WERI-Rb-1 (cell line): ENCODE measurements around the gene SMPD4.
"Not testable (repeated sequence)": the region's sequence is repeated elsewhere in the genome, so short reads cannot be mapped to it uniquely, and the experiment has no call there.

ENCODE experiments used
- DNase-seq: peaks from one replicate; pipeline ENCODE4 v3.0.0-alpha.2; 2020
- H3K27ac ChIP-seq: fragments of 250-450 bp; sonication (Bioruptor Pico); 2 replicates; pipeline ENCODE4 v1.5.1; 2020; ENCODE audit warnings: mild to moderate bottlenecking, moderate library complexity
- H3K27me3 ChIP-seq: fragments of 250-450 bp; sonication (Bioruptor Pico); 2 replicates; pipeline ENCODE4 v1.5.1; 2021; ENCODE audit warnings: mild to moderate bottlenecking, low read depth, moderate library complexity; ENCODE audit not compliant: insufficient read depth, severe bottlenecking
- H3K36me3 ChIP-seq: fragments of 250-450 bp; sonication (Bioruptor Pico); 2 replicates; pipeline ENCODE4 v1.5.1; 2020; ENCODE audit warnings: mild to moderate bottlenecking, moderate library complexity
- H3K4me3 ChIP-seq: 2 replicates; pipeline ENCODE4 v1.5.1; 2011; ENCODE audit warnings: low read depth, mild to moderate bottlenecking, control low read depth, low read length
- H3K9me3 ChIP-seq: fragments of 250-450 bp; sonication (Bioruptor Pico); 2 replicates; pipeline ENCODE4 v1.5.1; 2021; ENCODE audit warnings: mild to moderate bottlenecking, moderate library complexity; ENCODE audit not compliant: severe bottlenecking
- CTCF ChIP-seq: IDR thresholded peaks from 2 replicates; pipeline ENCODE4 v1.5.1; 2011; ENCODE audit warnings: low read depth, mild to moderate bottlenecking, control low read depth, inconsistent platforms, low read length

SMPD4 gene

GRCh38 chr2:130198343-130198742, 16.9 kb upstream of the SMPD4 start, which contains the start of gene TUBA3E:
Gene TUBA3E (minus strand): TSS chr2:130198439. CDS start chr2:130198360, 79 bp downstream.
- H3K27me3 ChIP-seq = no peaks in the 10 kb centered on the region
- H3K4me3 ChIP-seq = no peak within 1 kb of the TSS
- H3K36me3 ChIP-seq = no peaks in the 10 kb centered on the region
- DNase-seq = no peak
- H3K27ac ChIP-seq = no peak within 1 kb of the TSS
- H3K9me3 ChIP-seq = no peaks in the 10 kb centered on the region
- TF ChIP-seq CTCF = no peak

GRCh38 chr2:130196052-130196451, 14.7 kb upstream of the SMPD4 start:
- not testable (repeated sequence) for H3K36me3 ChIP-seq, DNase-seq, H3K27ac ChIP-seq, H3K9me3 ChIP-seq, H3K27me3 ChIP-seq, H3K4me3 ChIP-seq

GRCh38 chr2:130195089-130195635, 13.8 kb upstream of the SMPD4 start:
- not testable (repeated sequence) for H3K4me3 ChIP-seq, H3K9me3 ChIP-seq, H3K27me3 ChIP-seq, H3K36me3 ChIP-seq, H3K27ac ChIP-seq, DNase-seq

- H3K27me3 ChIP-seq, H3K9me3 ChIP-seq, H3K27ac ChIP-seq, DNase-seq, H3K36me3 ChIP-seq, H3K4me3 ChIP-seq: not testable (repeated sequence)
Observed at GRCh38 chr2:130193824-130194223, 12.4 kb upstream of the SMPD4 start.

- H3K27me3 ChIP-seq, DNase-seq, H3K36me3 ChIP-seq, H3K4me3 ChIP-seq, H3K9me3 ChIP-seq, H3K27ac ChIP-seq: not testable (repeated sequence)
Observed at GRCh38 chr2:130192451-130192850, 11.0 kb upstream of the SMPD4 start.

- not testable (repeated sequence) for DNase-seq, H3K36me3 ChIP-seq
Observed at GRCh38 chr2:130191319-130191718, 9.9 kb upstream of the SMPD4 start.

GRCh38 chr2:130190237-130190636, 8.8 kb upstream of the SMPD4 start:
- Histone ChIP-seq H3K27ac (no peak overlapping the region), H3K36me3 (no peaks in the 10 kb centered on the region), H3K4me3 (no peak overlapping the region), H3K9me3 (no peaks in the 10 kb centered on the region), H3K27me3 (no peaks in the 10 kb centered on the region)
- DNase-seq = no peak
- TF ChIP-seq CTCF = no peak

More at GRCh38 chr2:130191319-130191718, 9.9 kb upstream of the SMPD4 start:
- H3K4me3 ChIP-seq, H3K9me3 ChIP-seq, H3K27ac ChIP-seq, H3K27me3 ChIP-seq: not testable (repeated sequence)

GRCh38 chr2:130188958-130189357, 7.6 kb upstream of the SMPD4 start:
- DNase-seq, H3K27me3 ChIP-seq, H3K4me3 ChIP-seq, H3K36me3 ChIP-seq, H3K9me3 ChIP-seq, H3K27ac ChIP-seq: not testable (repeated sequence)

GRCh38 chr2:130187859-130188792, 6.7 kb upstream of the SMPD4 start:
- not testable (repeated sequence) for H3K36me3 ChIP-seq, H3K4me3 ChIP-seq, H3K27me3 ChIP-seq, H3K9me3 ChIP-seq
- peak; percentile 55 for DNase-seq
- peak overlapping the region; percentile 50 for H3K27ac ChIP-seq
